Calu3 (cell line): Measurements from ENCODE around the gene PGC. TPM values are rescaled to one million over a fixed set of nuclear protein-coding genes. Genes with fewer than 3 reads are reported as not detected.

Source experiments
- Bru-seq: library from RNA; stranded (reverse); fragments of 400-500 nt; gene quantifications from one replicate; lab custom pipeline; 2021; lab: Mats Ljungman, UMichigan
- BruChase-seq, 2 experiments: library from RNA; stranded (reverse); fragments of 400-500 nt; gene quantifications; one replicate each; lab custom pipeline; 2021; lab: Mats Ljungman, UMichigan
- BruUV-seq: library from RNA; stranded (reverse); fragments of 400-500 nt; replicated peaks from 2 replicates; lab custom pipeline; 2021; lab: Mats Ljungman, UMichigan
- CTCF ChIA-PET: fragments of 300-600 bp; sonication (Branson Sonifier 250); formaldehyde crosslinking; loops from one replicate; lab custom pipeline; 2022; ENCODE audit warnings: antibody characterized with exemption; lab: Charles Lee
- DNase-seq: peaks from one replicate; pipeline ENCODE4 v3.0.0; 2022
- H3K27ac Mint-ChIP-seq: one replicate; pipeline ENCODE4 v1.8.0; 2022; ENCODE audit warnings: mixed read lengths; ENCODE audit not compliant: unreplicated experiment
- H3K27me3 Mint-ChIP-seq: one replicate; pipeline ENCODE4 v1.8.0; 2022; ENCODE audit warnings: mixed read lengths; ENCODE audit not compliant: unreplicated experiment
- H3K36me3 Mint-ChIP-seq: one replicate; pipeline ENCODE4 v1.8.0; 2022; ENCODE audit warnings: mild to moderate bottlenecking, moderate library complexity, mixed read lengths; ENCODE audit not compliant: insufficient read depth, unreplicated experiment
- H3K4me1 Mint-ChIP-seq: one replicate; pipeline ENCODE4 v1.8.0; 2022; ENCODE audit warnings: mild to moderate bottlenecking, low read depth, mixed read lengths; ENCODE audit not compliant: unreplicated experiment
- H3K4me3 Mint-ChIP-seq: one replicate; pipeline ENCODE4 v1.8.0; 2022; ENCODE audit warnings: mild to moderate bottlenecking, low read depth, moderate library complexity, mixed read lengths; ENCODE audit not compliant: unreplicated experiment
- H3K9me3 Mint-ChIP-seq: one replicate; pipeline ENCODE4 v1.8.0; 2022; ENCODE audit warnings: low read depth, mixed read lengths; ENCODE audit not compliant: unreplicated experiment
- intact Hi-C: fragments of 100-400 bp; cut with micrococcal nuclease; formaldehyde crosslinking; loops from one replicate; pipeline ENCODE4 v1.10.0; 2022; ENCODE audit not compliant: unreplicated experiment
- long read RNA-seq: library from polyadenylated mRNA; stranded (forward); transcript quantifications from one replicate; pipeline ENCODE4 v2.0.0, GENCODE V29; 2022
- total RNA-seq: library from RNA; stranded (reverse); gene quantifications from 2 replicates; pipeline ENCODE4 v1.2.3, GENCODE V29; 2022
- TF ChIP-seq, protein P1 (sequence below): fragments of 200-600 bp; IDR thresholded peaks from one replicate; pipeline ENCODE4 v1.8.0; 2022; ENCODE audit warnings: antibody characterized with exemption; ENCODE audit not compliant: unreplicated experiment

PGC gene
- total RNA-seq (not detected in 2 replicates), Bru-seq, nascent RNA (percentile 7 among the genes with signal in this experiment), BruChase-seq, experiment 1, labeled RNA remaining after a 6-hour chase (percentile 4 among the genes with signal in this experiment), BruChase-seq, experiment 2, labeled RNA remaining after a 2-hour chase (not detected)
- long read RNA-seq, partial matches to known transcripts: 0 of 2 reads
- long read RNA-seq, other reads (novel, unspliced or antisense): 1 of 2 reads

DNA sequence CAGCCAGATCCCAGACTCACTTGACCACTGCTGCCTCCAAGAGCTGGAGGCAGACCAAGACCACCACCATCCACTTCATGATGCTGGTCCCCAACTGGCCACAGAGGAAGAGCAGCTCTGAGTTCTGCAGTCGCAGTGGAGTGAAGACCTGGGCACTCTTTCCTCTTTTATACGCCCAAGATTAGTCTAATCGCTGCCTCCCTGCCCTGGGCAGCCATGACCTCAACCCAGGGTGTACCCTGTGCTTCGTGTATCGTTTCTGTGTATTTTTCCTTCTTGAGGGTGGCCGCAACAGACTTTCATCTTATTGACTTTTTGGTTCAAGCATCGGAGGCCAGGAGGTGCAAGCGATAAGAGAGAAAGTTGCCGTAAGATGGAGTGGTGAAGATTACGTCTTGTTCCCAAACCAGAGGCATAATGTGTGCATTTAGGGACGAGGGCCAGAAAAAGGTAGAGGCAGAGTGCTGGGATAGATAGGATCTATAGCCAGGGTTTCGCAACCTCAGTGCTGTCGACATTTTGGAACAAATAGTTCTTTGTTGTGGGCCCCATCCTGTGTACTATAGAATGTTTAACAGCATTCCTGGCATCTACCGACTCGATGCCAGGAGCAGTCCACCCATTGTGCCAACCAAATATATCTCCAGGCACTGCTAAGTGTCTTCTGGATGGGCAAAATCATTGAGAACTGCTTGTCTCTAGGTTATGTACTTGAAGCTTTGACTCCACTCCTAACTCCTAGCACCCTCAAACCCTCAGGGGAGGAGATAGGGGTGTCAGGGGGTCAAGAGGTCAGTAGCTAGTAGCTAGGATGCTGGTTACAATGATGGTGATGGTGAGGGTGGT, at the start of gene PGC:
Gene PGC (minus strand): TSS at position 142 of the 846 bp plus-strand sequence. CDS start 63 bp downstream, at position 79.
- Mint-ChIP-seq H3K36me3 (no peaks in the 10 kb centered on the region), H3K27ac (no peak within 1 kb of the TSS), H3K4me3 (no peak within 1 kb of the TSS), H3K9me3 (no peaks in the 10 kb centered on the region), H3K27me3 (no peaks in the 10 kb centered on the region), H3K4me1 (peaks cover 20% of the 10 kb centered on the region)
- no TSS peak for BruUV-seq
- intact Hi-C loops: no loop called here
- peak; percentile 49 for DNase-seq
- CTCF ChIA-PET: interaction anchor here (1.2 kb wide), 1 partner anchor 12 kb away, joined by 4 read pairs; no protein-coding TSS in a partner anchor
- TF ChIP-seq, protein P1, sequence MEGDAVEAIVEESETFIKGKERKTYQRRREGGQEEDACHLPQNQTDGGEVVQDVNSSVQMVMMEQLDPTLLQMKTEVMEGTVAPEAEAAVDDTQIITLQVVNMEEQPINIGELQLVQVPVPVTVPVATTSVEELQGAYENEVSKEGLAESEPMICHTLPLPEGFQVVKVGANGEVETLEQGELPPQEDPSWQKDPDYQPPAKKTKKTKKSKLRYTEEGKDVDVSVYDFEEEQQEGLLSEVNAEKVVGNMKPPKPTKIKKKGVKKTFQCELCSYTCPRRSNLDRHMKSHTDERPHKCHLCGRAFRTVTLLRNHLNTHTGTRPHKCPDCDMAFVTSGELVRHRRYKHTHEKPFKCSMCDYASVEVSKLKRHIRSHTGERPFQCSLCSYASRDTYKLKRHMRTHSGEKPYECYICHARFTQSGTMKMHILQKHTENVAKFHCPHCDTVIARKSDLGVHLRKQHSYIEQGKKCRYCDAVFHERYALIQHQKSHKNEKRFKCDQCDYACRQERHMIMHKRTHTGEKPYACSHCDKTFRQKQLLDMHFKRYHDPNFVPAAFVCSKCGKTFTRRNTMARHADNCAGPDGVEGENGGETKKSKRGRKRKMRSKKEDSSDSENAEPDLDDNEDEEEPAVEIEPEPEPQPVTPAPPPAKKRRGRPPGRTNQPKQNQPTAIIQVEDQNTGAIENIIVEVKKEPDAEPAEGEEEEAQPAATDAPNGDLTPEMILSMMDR: no peak

DNA sequence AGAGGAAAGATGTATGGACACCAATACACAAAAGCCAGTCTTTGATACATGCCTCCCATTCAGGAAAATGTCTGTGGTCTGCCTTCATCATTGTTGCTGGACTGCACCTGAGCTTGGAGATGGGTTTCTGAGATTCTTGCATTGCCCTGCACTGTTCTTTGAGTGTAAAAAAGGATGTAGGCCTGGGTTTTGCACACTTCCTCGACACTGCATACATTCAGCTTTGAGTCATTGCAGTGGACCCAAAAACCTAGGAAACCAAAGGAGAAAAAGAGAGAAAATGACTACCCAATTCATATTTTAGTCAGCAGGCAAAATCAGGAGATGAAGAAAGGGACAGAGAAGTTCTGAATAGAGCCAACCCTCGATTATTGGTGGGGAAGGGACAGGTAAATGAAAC, 49.3 kb upstream of the PGC start:
- no peak overlapping the region for H3K4me3 Mint-ChIP-seq
- CTCF ChIA-PET: no interaction called here
- BruUV-seq: no TSS peak
- H3K27ac Mint-ChIP-seq: no peak overlapping the region
- no peaks in the 10 kb centered on the region for H3K27me3 Mint-ChIP-seq
- H3K36me3 Mint-ChIP-seq: peaks cover 15% of the 10 kb centered on the region
- no peaks in the 10 kb centered on the region for H3K9me3 Mint-ChIP-seq
- H3K4me1 Mint-ChIP-seq: no peaks in the 10 kb centered on the region
- no peak for DNase-seq
- TF ChIP-seq, protein P1: no peak
- intact Hi-C loops: no loop called here

DNA sequence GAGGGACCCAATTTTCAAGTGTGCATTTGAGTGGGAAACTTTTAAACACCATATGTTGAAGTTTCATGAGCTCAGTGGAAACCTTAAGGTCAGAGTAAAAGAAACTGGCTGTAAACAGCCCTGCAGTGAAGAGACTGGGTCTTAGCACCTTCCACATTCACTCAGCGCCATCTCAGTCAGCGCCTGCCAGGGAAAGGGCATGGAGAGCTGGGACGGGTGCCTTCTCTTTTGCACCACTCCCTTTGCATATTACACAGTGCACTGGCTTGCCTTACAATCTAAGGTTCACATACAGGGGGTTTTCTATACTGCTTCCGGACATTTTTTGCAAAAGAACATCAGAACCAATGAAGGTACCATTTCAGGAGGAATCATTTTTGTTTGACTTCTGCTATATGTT, 44.8 kb upstream of the PGC start:
- Mint-ChIP-seq H3K36me3 (peaks cover 55% of the 10 kb centered on the region), H3K4me3 (no peak overlapping the region), H3K9me3 (no peaks in the 10 kb centered on the region), H3K4me1 (peaks cover 12% of the 10 kb centered on the region), H3K27ac (no peak overlapping the region), H3K27me3 (no peaks in the 10 kb centered on the region)
- intact Hi-C loops: no loop called here
- BruUV-seq: no TSS peak
- no peak for DNase-seq
- TF ChIP-seq, protein P1: no peak
- CTCF ChIA-PET: interaction anchor here (0.5 kb wide), 1 partner anchor 63 kb away, joined by 3 read pairs; no protein-coding TSS in a partner anchor

DNA sequence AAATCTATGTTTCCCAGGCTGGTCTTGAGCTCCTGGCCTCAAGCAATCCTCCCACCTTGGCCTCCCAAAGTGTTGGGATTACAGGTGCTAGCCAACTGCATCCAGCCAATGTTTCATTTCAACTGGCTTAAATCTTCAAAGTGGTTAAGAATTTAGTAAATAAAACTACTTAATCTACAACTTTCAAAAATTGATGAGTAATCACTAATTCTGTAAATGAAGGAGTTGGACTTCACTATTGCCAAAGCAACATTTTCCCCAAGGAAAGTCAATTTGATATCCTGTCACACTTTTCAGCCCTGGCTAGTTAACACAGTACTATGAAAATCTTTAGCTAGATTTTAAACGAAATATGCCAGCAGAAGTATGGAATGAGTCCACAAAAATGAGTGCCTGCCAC, 44.1 kb upstream of the PGC start:
- no peak overlapping the region for H3K4me3 Mint-ChIP-seq

More for the DNA sequence above, 44.1 kb upstream of the PGC start:
- H3K4me1 Mint-ChIP-seq: peaks cover 12% of the 10 kb centered on the region
- no peak overlapping the region for H3K27ac Mint-ChIP-seq
- no peak for DNase-seq
- TF ChIP-seq, protein P1: no peak
- H3K36me3 Mint-ChIP-seq: peaks cover 61% of the 10 kb centered on the region
- no peaks in the 10 kb centered on the region for H3K27me3 Mint-ChIP-seq
- intact Hi-C loops: no loop called here
- H3K9me3 Mint-ChIP-seq: no peaks in the 10 kb centered on the region
- no TSS peak for BruUV-seq
- CTCF ChIA-PET: interaction anchor here (0.5 kb wide), 1 partner anchor 63 kb away, joined by 3 read pairs; no protein-coding TSS in a partner anchor
